HG03103 (cell line): ENCODE data around the gene AGMO.

Experiments used
- ATAC-seq: cut with Tn5 transposase; IDR thresholded peaks from one replicate; pipeline ENCODE4 v1.9.1; 2021; ENCODE audit warnings: low read depth; ENCODE audit not compliant: unreplicated experiment

Gene AGMO

DNA sequence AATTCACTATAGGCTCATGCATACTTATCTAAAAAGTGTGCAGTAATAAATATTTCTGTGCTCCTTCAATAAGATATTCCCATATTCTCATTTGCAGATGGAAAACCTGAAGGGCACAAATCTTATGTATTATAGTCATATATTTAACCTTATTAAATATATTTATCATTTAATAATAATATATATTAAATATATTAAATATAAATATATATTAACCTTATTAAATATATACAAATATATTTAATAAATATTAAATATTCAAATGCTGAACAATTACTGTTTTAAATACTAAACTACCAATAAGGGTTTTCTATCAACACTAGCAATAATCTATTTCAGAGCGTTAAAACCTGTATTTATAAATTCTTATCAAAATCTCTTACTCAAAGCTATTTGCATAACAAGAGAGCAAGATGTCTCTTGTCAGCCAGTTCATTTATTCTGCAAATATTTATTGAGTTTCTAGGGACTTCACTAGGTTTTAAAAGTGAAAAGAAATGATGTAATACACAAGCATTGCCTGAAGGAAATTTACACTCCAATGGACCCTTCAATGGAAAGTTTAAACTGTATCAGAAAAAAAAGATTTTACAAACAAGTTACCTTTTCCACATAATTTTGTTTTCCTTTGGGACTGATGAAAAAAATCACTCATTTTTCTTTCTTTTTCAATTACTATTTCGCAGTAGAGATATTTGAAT, 159.2 kb downstream of the AGMO start:
- ATAC-seq, result no peak

- ATAC-seq, result no peak
Observed at GRCh38 chr7:15400440-15400839, 161.4 kb downstream of the AGMO start.

- no peak for ATAC-seq
Observed at GRCh38 chr7:15399441-15399840, 162.4 kb downstream of the AGMO start.

GRCh38 chr7:15397922-15398760, 163.7 kb downstream of the AGMO start:
- ATAC-seq, result no peak

DNA sequence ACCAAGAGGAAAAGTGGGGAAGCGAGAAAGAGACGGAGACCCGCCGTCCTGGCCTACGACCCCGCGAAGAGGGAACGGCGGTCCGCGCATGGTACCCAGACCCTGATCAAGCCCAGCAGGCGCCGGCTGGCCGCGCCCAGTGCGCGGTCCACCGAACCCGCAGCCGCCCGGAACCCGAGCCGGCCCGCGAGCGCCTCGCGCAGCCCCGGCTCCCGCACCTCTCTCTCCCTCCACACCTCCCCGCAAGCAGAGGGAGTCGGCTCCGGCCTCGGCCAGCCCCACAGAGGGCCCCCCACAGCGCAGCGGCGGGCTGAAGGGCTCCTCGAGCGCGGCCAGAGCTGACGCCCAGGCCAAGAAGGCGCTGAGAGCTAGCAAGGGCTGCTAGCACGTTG, 164.7 kb downstream of the AGMO start:
- ATAC-seq, result no peak

- ATAC-seq, result no peak
Observed at GRCh38 chr7:15396210-15397158, 165.3 kb downstream of the AGMO start.

- ATAC-seq, result no peak
Observed at GRCh38 chr7:15389073-15389472, 172.7 kb downstream of the AGMO start.

- ATAC-seq, result no peak
Observed at GRCh38 chr7:15378494-15379145, 183.2 kb downstream of the AGMO start.

DNA sequence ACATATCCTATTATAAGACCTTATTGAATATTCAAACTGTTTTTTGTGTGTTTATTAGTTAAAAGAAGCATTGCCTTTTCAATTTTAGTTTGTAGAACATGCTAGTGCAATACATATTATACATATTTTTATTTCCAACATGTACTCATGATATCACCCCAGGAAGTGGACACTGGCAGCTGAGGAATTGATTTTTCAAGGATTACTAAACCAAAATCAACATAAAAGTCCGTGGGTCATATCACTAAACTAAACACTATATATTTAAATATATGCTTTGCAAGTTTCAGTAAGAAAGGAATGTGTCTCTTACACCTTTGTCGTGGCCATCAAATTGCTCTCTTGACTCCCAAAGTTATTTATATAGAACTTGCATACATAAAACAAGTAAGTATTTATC, 185.2 kb downstream of the AGMO start:
- ATAC-seq, result no peak

DNA sequence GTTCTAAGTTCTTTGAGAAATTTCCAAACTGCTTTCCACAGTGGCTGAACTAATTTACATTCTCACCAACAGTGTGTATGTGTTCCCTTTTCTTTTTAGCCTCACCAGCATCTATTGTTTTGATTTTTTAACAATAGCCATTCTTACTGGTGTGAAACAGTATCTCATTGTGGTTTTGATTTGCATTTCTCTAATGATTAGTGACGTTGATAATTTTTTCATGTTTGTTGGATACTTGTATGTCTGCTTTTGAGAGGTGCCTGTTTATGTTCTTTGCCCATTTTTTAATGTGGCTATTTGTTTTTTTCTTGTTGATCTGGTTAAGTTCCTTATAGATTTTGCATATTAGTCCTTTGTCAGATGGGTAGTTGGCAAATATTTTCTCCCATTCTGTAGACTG, 191.4 kb downstream of the AGMO start:
- ATAC-seq, result no peak

DNA sequence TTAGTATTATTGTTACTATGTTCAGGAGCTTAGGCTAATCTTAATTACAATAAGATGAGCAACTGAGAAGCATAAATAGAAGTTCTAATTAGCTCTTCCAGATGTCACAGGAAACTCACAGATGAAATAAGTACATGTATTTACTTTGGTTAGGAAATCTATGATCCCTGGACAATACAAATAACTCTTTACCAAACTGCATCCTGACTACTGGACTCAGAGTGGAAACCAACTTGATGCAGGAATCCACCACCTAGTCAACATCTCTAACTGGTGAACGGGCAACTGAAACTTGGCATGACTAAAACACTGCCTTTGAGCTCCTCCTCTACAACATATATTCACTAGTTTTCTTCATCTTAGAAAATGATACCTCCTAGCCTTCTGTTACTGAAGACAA, 193.2 kb downstream of the AGMO start:
- no peak for ATAC-seq

DNA sequence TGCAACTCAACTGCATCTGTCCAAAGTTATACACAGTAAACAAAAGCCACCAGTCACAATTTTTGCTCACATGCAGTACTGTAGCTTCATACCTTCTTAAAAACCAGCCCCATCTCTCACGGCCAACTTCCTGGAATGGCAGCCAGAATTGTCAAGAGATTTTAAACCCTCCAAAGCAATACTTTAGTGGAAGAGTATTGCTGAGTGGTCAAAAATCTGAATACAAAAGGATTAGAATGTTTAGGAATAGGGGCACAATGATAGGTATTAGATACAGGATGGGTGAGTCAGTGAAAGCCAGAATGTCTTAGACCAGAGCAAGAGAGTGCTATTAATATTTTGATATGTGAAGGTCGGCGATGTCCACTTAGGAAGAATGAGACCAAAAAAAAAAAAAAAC, 193.9 kb downstream of the AGMO start:
- ATAC-seq, result no peak

GRCh38 chr7:15358112-15358511, 203.7 kb downstream of the AGMO start:
- no peak for ATAC-seq

- no peak for ATAC-seq
Observed at GRCh38 chr7:15352421-15353206, 209.2 kb downstream of the AGMO start.

GRCh38 chr7:15345216-15345615, 216.6 kb downstream of the AGMO start:
- no peak for ATAC-seq

GRCh38 chr7:15341817-15342216, 220.0 kb downstream of the AGMO start:
- no peak for ATAC-seq

DNA sequence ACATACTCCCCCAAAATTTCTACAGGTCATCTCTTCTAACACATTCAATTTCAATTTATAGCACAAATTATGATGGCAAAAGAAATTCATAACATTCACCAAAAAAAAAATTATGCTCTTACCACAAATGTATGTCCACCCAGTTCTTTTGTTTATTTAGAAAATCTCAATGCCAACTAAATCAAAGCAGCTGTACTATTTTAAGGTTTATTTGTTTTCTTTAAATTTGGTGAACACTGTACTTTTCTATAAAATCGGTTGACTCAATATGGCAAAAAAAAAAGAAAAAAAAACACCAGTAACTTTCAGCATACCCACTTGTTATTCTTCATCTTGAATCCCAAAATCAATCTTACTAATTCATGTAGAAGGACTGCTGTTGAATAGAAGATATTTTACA, 225.7 kb downstream of the AGMO start:
- no peak for ATAC-seq

DNA sequence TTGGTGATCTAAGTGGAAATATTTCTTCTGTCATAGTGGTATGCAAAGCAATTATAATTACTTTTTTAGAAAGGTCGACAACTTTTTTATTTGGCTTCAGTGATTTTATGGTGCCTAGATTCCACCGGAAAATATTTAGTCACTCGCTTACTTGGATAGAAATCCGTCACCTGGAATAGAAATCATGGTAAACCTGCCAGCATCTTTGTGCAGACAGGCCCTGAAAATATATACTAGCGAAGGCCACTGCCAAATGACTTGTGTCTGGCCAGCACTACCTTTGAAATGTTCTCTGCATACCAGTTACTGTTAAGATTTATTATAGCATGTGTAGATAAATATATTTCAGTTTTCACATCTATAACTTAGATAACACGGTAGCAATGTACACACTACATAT, 226.4 kb downstream of the AGMO start:
- ATAC-seq, result no peak

GRCh38 chr7:15334536-15335263, 227.1 kb downstream of the AGMO start:
- no peak for ATAC-seq
